ENCODE measurements around the gene UNC119.

GRCh38 chr17:28498652-28499363, 53.6 kb downstream of the UNC119 start:
- TF ChIP-seq CTCF (IDR thresholded peaks at IDR 0.05; ENCODE audit: low read depth, low read length) (no peak), EZH2phosphoT487 (IDR thresholded peaks at IDR 0.05; ENCODE audit: low read depth) (no peak)

All from OCI-LY3 (cell line).